GM21737 (cell line): Measurements from ENCODE around the gene STX8.

Source experiments
- ATAC-seq: cut with Tn5 transposase; IDR thresholded peaks from one replicate; pipeline ENCODE4 v1.9.1; 2021; ENCODE audit warnings: mild to moderate bottlenecking, moderate library complexity; ENCODE audit not compliant: unreplicated experiment

The STX8 gene

DNA sequence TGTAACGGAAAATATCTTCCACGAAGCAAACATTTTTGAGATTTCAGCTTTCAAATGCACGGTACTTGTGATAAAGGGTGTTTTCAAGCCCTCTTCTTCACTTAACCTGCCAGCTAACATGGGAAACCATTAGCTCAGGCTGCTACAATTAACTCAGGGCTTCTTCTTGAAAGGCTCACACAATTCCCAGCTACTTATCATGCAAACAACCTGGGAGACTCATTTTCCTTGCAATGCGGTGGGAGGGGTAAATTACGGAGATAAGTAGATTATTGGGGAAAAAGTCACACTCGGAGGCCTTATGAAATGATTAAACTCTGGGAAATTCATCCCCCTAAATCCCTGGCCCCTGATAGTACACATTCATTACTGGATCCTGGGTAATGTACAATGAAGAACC is 266.4 kb downstream of the STX8 start:
- no peak for ATAC-seq

DNA sequence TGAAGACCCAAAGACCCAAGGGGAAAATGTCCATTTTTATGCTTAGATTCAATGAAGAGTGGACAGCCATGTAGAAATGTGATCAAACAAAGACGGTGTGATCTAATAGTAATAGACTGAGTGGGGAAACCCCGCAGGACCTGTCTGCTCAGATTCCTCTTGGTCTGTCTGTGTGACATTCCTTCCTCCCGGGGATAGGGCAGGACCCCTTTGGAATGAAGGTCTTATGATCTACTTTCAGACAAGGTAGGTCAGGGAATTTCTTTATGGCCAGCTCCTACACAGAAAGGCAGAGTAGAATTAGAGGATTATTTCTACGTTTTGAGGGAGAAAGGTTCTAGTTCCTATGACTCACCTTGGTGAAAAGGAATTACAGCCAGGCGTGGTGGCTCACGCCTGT is 267.6 kb downstream of the STX8 start:
- no peak for ATAC-seq

DNA sequence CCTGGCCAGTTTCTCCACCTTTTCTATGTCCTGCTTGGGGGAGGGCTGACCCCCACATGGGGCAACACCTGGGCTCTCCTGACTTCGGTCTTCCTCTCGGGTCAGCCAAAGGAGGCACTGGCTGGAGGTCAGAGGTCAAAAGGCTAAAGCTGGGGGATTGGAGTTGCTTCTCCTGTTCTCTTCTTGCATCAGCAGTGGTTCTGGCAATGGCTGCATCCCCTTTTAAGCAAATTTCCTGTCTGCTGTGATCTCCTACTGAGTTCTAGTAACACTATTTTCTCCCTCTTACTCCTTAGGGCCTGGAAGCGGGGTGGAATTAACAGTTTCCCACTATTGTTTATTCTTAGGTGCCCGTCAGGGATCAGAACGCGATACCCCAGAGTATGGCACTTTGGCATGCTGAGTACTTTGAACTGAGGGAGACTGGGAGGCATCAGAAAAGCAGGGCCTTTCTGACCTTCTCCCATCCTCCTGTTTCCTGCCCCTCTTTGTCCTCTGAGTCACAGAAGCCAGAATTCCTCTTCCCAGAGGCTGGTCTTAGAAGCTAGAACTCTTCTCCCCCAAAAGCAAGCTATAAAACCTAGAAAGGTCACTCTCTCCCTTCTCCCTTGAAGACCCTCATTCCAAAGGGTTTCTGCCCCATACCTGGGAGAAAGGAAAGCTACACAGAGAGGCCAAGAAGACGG is 268.2 kb downstream of the STX8 start:
- ATAC-seq, result no peak

DNA sequence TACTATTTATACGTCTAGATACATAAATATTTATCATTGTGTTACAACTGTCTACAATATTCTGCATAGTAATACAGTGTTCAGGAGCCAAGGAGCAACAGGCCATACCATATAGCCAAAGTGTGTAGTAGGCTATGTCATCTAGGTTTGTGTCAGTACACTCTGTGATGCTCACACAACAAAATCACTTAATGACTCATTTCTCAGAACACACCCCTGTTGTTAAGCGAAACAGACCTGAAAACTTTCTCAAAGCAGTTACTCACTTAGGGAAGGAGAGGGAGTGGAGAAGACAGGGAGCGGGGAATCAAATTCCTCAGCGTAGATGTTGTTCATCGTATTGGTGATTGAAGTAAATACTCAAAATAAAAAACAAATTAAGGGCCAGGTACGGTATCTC is 269.5 kb downstream of the STX8 start:
- no peak for ATAC-seq

DNA sequence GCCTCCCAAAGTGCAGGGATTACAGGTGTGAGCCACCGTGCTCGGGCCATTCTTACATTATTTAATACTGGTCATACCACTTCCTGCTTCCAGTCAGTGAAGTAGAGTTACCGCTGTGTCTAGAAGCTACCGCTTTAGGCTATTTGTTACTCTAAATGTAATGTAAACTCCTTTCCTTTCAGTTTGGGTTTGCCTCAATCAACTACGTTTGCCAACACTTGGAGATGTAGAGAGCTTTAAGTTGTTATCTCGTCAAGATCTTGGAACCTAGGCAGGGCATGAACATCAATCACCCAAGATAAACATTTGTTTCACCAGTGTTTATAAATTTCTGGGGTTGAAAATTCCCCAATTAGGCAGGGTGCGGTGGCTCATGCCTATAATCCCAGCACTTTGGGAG is 275.9 kb downstream of the STX8 start:
- no peak for ATAC-seq

DNA sequence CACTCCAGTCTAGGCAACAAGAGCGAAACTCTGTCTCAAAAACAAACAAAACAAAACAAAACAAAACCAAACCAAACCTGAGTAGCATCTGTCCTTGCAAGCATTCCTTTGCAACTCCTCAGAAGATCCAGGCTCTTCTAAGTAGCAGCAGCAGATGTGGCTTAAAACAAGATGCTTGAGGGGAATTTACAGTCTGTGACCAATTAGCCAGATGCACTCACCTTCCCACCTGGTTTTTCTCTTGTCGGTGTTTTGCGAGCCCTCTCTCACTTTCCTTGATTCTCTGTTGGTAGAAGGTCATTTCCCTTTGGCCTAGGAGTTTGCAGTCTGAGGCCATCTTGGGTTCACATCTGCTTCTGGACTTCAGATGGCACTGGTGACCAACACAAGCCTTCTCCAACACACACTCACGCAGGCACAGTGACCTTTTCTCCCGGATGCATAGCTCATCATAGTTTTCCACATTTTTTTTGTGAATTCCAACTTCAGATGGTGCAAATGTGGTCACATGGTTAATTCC is 276.8 kb downstream of the STX8 start:
- ATAC-seq, result no peak

DNA sequence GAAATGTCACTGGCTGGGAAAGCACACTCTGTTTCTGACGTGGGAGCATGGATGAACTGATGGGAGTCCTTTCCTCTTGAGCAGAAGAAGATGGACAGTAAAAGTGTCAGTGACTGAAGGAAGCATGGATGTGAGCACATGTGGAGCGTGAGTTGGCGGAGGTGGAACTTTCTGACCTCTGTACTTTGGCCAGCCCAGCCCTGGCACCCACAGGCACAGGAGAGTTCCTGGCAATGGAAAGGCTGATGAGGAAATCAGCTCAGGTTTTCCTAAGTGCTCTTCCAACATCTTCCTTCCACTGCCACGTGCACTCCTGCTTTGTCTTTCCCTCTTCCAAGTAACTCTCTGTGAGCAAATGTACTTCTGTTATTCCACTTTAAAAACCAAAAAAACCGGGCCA is 277.5 kb downstream of the STX8 start:
- ATAC-seq, result no peak

DNA sequence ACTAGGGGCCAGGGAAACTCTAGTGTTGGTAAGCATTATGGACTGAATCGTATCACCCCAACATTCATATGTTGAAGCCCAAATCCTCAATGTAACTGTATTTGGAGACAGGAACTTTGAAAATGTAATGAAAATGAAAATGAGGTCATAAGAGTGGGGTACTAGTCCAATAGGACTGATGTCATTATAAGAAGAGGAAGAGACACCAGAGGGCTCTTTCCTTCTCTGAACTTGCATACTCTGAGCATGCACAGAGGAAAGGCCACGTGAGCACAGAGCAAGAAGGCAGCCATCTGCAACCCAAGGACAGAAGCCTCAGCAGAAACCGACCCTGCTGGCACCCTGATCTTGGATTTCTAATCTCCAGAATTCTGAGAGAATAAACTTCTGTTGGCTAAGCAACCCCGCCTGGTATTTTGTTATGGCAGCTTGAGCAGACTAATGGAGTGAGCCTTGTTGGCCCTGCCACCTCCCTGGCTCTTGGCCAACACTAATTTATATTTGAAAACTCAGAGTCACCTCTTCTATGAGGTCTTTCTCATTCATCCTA is 280.9 kb downstream of the STX8 start:
- no peak for ATAC-seq

DNA sequence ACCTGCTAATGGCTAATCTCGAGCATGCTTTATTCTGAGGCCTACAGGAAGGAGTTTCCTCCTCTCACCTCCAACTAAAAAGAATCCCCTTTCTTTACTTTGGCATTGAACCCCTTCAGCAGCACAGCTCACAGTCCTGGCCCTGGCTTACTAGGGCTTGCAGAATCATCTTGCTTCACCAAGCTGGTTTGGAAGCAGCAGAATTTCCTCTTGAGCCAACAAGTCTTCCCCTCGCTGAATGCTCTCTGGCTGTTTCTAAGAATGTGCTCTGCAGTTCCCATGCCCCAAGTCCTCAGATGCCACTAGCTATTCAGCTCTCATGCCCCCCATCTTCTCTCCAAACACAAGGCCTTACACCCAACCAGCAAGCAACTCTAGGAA is 283.1 kb downstream of the STX8 start:
- ATAC-seq, result no peak

DNA sequence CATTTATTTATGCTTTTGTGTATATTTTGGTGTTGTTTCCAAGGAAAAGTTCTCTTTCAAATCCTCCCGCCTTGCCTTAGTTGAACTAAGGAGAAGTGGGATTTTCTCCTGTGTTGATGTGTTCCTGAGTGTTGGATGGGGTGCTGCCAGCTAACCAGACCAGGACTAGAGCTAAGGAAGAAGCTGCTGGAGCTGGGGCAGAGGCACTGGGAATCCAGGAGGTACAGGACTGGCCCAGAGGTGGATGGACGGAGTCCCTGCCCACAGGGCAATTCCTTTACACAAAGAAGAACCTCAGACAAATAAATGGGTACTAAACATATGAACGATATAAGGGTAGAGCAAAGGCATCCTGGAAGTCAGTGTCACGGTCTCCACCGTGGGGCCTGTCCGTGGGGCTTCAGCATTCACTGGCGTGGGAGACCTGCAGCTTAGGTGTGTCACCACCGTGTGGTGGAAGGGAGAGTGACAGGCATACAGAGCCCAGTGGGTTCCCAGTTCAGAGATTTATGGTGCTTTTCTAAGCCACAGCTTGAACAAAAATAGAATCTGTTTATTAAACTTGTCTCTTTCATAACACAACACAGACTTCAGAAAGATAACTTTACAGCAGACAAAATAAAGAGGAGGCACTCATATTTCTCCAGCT is 283.6 kb downstream of the STX8 start:
- no peak for ATAC-seq

DNA sequence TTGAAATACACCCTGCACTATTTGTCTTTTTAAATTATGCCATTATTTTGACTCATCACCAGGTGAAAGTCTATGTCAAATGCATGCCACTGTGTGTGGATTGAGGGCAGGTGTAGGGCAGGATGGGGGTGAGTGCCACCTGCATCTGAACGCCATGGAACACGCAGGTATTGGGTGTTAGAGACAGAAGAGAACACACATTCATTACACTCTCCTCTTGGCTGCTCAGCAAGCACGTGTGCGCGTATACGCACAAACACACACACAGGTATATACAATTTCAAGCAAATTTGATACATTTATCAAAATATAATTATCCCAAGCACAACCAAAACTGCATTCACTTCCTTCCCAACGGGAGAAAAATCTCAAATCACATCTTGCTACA is 285.4 kb downstream of the STX8 start:
- no peak for ATAC-seq

DNA sequence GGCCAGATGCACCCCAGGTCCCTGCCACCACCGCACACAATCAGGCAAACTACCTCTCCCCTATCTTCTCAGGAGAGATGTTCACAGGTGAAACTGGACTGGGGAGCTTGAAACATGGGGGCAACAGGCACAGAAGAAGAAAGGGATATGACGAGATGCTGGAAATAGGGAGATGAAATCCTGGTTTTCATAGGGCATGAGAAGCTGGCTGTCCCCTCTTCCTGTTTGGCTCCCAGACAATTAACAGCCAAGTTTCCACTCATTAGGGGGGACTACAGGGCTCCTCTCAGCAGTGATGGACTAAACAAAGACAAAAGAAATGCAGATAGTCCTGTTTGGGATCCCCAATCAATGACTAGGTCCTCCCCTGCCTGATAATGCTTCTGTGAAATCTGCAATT is 288.3 kb downstream of the STX8 start:
- no peak for ATAC-seq

DNA sequence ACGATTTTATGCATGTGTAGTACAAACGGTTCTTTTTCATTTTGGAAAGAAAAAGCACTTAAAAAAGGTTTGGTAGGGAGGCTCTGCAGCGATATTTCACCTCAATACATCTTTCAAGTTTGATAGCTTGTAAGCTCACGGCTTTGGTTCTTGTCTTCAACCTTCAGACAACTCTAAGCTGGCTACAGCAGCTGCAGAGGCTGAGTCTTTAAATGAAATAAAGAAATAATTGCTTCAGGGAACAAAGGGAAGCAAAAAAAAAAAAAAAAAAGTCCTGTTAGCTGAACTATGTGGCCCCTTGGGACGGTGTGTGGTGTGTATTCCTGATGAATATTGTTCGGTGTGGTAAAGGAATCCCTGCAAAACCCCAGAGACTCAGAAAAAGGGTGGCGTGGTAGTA is 289.2 kb downstream of the STX8 start:
- no peak for ATAC-seq

DNA sequence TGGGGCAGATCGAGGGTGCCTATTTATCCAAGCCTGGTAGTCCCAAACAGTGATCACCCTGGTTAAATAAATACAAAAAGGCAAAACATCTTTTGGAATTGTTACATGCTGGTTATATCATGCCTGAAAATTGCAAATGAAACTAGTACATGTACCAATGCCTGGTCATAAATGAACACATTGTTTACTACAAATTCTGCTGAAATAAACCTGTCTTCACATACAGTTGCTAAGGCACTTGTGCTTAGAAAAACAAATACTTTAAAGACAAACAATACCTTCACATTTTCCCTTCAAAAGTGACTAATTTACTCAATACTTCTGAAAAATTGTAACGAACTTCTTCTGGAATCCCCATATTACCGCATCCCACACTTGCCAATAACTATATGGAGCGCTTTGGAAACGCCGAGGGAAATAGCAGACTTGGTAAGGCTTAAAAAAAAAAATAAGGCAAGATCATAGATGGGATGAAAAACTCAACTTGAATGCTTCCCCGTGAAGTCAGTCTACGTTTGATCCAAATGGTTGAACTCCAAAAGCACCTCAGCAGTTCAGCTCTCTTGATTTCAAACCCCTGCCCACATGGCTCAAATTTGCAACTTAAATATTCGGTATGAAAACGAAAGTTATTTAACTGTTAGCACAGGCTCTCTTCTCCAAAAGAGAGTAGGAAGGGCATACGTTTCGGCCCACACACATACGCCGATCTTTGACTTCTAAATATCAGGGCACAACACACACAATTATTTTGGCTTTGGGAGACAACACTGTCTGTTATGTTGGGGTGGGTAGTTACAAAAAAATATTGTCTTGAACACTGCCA is 289.8 kb downstream of the STX8 start:
- no peak for ATAC-seq

DNA sequence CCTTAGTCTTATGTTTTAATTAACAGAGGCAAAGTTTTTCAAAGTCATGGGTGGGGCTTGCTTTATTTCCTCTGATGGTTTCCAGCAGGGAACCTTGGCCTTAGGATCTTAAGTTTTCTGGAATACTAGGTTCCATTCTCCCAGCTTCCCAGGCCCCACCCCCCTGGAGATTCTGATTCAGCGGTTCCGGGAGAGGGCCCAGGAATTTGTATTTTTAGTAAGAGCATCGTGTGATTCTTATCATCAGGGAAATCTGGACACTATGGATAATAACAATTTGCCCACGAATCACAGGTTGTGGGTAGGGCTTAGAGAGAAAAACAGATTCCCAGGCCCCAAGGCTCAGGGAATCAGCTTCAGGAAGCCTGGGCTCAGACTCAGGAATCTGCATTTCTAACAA is 290.7 kb downstream of the STX8 start:
- no peak for ATAC-seq

DNA sequence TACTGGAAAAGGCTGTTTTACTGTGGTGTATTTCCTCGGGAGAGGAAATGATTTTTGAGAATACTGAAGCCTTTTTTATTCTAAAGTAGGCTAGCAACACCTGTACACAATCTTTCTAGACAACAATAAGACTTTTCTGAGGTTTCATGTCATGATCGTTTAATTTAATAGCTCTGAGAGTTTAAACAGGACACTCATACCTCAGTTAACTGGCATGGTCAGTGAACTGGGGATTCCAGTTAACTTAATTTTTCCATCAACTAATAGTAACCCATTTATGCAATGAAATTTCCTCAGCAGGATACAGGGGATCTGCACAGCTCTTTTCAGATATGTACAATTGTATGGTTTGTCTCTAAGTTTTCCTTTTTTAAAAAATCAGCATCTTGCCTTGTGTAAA is 291.7 kb downstream of the STX8 start:
- ATAC-seq, result no peak

DNA sequence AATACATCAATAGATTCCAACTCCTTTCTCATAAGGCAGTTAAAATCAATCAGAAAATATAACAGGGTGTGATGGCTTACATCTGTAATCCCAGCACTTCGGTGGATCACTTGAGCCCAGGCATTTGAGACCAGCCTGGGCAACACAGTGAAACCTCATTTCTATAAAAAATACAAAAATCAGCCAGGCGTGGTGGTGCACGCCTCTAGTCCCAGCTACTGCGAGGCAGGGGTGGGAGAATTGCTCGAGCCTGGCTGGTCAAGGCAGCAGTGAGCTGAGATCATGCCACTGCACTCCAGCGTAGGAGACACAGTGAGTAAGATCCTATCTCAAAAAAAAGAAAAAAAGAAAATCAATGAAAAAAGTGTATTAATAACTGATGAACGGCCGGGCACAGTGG is 295.7 kb downstream of the STX8 start:
- ATAC-seq, result no peak

DNA sequence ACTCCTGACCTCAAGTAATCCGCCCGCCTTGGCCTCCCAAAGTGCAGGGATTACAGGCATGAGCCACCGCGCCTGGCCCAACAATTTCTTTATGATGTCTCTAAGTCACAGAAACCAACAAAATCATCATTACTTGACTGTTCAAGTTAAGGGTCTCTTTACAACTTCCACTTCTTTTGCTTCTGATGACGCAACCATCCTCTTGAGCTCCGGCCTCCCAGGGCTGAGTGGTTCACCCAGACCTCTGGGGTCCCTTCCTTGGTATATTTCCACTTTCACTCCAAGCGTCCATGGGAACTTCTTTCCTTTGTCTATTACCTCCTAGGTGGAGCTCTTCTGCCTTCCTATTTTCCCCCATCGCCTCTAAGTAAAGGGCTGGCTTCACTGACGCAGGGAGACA is 300.6 kb downstream of the STX8 start:
- no peak for ATAC-seq

DNA sequence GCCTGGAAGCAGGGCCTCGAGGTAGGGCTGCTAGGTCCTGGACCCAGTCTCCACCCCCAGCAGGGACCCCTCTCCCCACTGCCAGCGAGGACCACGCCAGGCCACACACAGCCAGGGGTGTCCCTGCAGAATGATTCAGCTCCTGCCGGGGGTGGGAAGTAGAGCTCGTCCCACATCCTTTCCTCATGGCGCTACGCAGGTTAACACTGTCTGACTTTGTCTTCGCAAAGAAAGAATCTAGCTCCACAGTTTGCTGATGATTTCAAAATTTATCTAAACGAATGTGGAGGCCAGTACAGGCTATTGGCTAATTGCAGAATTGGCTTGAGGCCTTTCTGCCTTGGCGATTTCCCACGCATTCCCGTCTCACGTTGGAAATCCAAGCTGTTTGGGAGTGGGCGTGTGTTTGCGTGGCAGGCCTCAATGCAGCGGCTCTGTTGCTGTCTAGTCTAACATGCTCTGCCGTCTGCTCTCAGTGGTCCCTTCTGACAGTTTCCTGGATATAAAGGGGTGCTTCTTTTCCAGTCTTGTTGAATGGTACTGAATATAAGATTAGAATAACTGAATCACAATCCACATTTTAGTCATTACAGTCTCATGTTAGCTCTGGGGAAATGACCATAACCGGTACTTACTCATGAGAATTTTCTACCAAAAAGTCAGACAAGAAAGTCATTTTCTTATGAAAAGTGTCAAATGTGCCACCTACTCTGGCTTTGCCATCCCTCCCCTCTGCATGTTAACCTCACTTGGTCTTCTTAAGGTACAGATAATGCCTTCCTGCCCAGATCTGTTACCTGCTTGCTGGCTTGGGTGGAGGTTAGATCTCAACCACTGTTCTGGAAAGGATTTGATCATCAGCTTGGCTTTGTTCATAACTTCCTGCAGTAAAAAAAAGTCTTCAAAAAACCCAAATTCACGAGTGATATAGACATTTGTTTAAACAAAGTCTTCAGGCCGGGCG is 301.9 kb downstream of the STX8 start:
- ATAC-seq, result no peak

DNA sequence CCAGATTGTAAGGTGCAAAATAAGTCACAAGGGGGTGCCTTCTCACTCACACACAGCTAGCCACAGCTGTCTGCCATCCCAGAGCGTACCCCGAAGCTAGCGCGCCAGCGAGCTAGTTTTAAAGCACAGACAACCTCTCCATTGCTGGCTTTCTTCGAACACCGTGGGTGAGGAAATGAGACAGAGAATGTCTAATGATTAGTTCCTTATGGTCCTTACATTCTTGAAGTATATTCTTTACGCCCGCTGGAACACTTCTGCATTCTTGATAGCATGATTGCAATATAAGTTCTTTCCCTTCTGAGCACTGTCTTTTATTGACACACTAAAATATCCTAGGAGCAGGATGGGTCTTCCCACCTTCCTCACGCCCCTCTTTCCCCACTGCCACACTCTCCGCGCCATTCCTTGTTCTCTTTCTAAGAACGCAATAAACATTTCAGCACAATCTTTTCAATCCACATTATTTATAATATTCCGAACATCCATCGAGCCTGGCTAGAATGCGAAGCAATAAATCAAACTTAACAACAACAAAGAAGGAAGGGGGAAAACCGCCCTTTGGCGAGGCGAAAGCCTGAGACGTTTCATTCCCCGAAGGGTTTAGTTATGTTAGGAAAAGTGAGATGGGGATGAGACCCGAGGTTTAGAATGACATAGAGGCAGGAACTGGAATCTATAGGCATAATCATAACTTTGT is 303.0 kb downstream of the STX8 start:
- no peak for ATAC-seq
